Urinary bladder (tissue), 4 donors: ENCODE results near the gene TESK2. TPM values are rescaled to one million over a fixed set of nuclear protein-coding genes. Genes with fewer than 3 reads are reported as not detected.
"Not testable (repeated sequence)": the region's sequence is repeated elsewhere in the genome, so short reads cannot be mapped to it uniquely, and the experiment has no call there.

Experiments
- DNase-seq: peaks from one replicate; pipeline ENCODE4 v3.0.0-alpha.2; 2015; ENCODE audit errors: extremely low spot score
- H3K27ac ChIP-seq: one replicate; pipeline ENCODE4 v1.5.1; 2013; ENCODE audit warnings: low read depth, mild to moderate bottlenecking, moderate library complexity
- H3K36me3 ChIP-seq: one replicate; pipeline ENCODE4 v1.6.1; 2013; ENCODE audit warnings: mild to moderate bottlenecking, moderate library complexity; ENCODE audit not compliant: insufficient read depth
- H3K4me1 ChIP-seq: one replicate; pipeline ENCODE4 v1.6.1; 2013; ENCODE audit warnings: mild to moderate bottlenecking, moderate library complexity; ENCODE audit not compliant: insufficient read depth
- H3K4me3 ChIP-seq: one replicate; pipeline ENCODE4 v1.5.1; 2013; ENCODE audit warnings: low read depth, low read length
- WGBS: extraction: QIAGEN DNeasy Blood & Tissue Kit; methylation state at CpG from one replicate; pipeline ENCODE4 v1.1.7; 2013; 5-methylcytosine and 5-hydroxymethylcytosine counted together
- polyA plus RNA-seq: library from polyadenylated mRNA; stranded (reverse); fragments of 200-250 nt; gene quantifications from one replicate; pipeline ENCODE4 v1.2.3, GENCODE V29; 2013
- total RNA-seq: library from RNA; depleted of rRNA; stranded (reverse); fragments of >200 nt; gene quantifications from one replicate; pipeline ENCODE4 v1.2.3, GENCODE V29; 2014
- donor health status: healthy with polysubstance abuse.
- donor health status: healthy.

TESK2 gene
- total and polyA plus RNA-seq, 2 donors: 3.2 to 5.7 TPM

- Histone ChIP-seq H3K4me3 (no peak overlapping the region), H3K4me1 (no peaks in the 10 kb centered on the region), H3K27ac (no peak overlapping the region), H3K36me3 (no peaks in the 10 kb centered on the region)
- no peak for DNase-seq
- WGBS: 92% methylated on average over 6 of the region's 6 CpGs
Observed at GRCh38 chr1:45379524-45379923, 111.4 kb downstream of the TESK2 start.

- no peak overlapping the region for H3K4me3 ChIP-seq
- H3K36me3 ChIP-seq: no peaks in the 10 kb centered on the region
- peaks cover 1% of the 10 kb centered on the region for H3K4me1 ChIP-seq
- DNase-seq: no peak
- H3K27ac ChIP-seq: no peak overlapping the region
Observed at GRCh38 chr1:45378184-45378583, 112.8 kb downstream of the TESK2 start.

- Histone ChIP-seq H3K4me1 (peaks cover 1% of the 10 kb centered on the region), H3K27ac (no peak overlapping the region), H3K36me3 (no peaks in the 10 kb centered on the region), H3K4me3 (no peak overlapping the region)
- no peak for DNase-seq
- 49% methylated on average over 3 of the region's 3 CpGs for WGBS
Observed at GRCh38 chr1:45375104-45376090, 115.6 kb downstream of the TESK2 start.

- no peak for DNase-seq
- Histone ChIP-seq H3K4me1 (peaks cover 1% of the 10 kb centered on the region), H3K4me3 (no peak overlapping the region), H3K36me3 (no peaks in the 10 kb centered on the region), H3K27ac (no peak overlapping the region)
Observed at GRCh38 chr1:45373573-45373972, 117.4 kb downstream of the TESK2 start.

- no peak for DNase-seq
- H3K36me3 ChIP-seq: no peaks in the 10 kb centered on the region
Observed at GRCh38 chr1:45370575-45370974, 120.4 kb downstream of the TESK2 start.

GRCh38 chr1:45365051-45365450 is 125.9 kb downstream of the TESK2 start:
- H3K4me1 ChIP-seq: no peaks in the 10 kb centered on the region
- no peak overlapping the region for H3K4me3 ChIP-seq
- H3K36me3 ChIP-seq: no peaks in the 10 kb centered on the region
- WGBS: 88% methylated on average over 6 of the region's 6 CpGs
- DNase-seq: no peak
- H3K27ac ChIP-seq: no peak overlapping the region

More at GRCh38 chr1:45370575-45370974, 120.4 kb downstream of the TESK2 start:
- no peak overlapping the region for H3K4me3 ChIP-seq
- no peak overlapping the region for H3K27ac ChIP-seq
- H3K4me1 ChIP-seq: peaks cover 1% of the 10 kb centered on the region

- Histone ChIP-seq H3K36me3 (no peaks in the 10 kb centered on the region), H3K27ac (no peak overlapping the region), H3K4me3 (no peak overlapping the region), H3K4me1 (no peaks in the 10 kb centered on the region)
- 85% methylated on average over 2 of the region's 2 CpGs for WGBS
- DNase-seq: no peak
Observed at GRCh38 chr1:45364294-45364693, 126.7 kb downstream of the TESK2 start.

- WGBS: 45% methylated on average over 7 of the region's 7 CpGs
- H3K4me3 ChIP-seq, H3K36me3 ChIP-seq, DNase-seq, H3K27ac ChIP-seq, H3K4me1 ChIP-seq: not testable (repeated sequence)
Observed at GRCh38 chr1:45360981-45361380, 130.0 kb downstream of the TESK2 start.

- H3K36me3 ChIP-seq: no peaks in the 10 kb centered on the region
- no peak overlapping the region for H3K4me3 ChIP-seq
- H3K4me1 ChIP-seq: no peaks in the 10 kb centered on the region
- 14% methylated on average over 7 of the region's 7 CpGs for WGBS
- no peak overlapping the region for H3K27ac ChIP-seq
- peak; percentile 45 for DNase-seq
Observed at GRCh38 chr1:45359882-45360513, 131.0 kb downstream of the TESK2 start.

GRCh38 chr1:45356186-45356585 is 134.8 kb downstream of the TESK2 start:
- 66% methylated on average over 4 of the region's 4 CpGs for WGBS
- no peaks in the 10 kb centered on the region for H3K4me1 ChIP-seq
- H3K36me3 ChIP-seq: no peaks in the 10 kb centered on the region
- no peak for DNase-seq
- no peak overlapping the region for H3K4me3 ChIP-seq
- no peak overlapping the region for H3K27ac ChIP-seq

GRCh38 chr1:45355683-45356082 is 135.3 kb downstream of the TESK2 start:
- Histone ChIP-seq H3K36me3 (no peaks in the 10 kb centered on the region), H3K27ac (no peak overlapping the region), H3K4me1 (no peaks in the 10 kb centered on the region), H3K4me3 (no peak overlapping the region)
- DNase-seq: no peak
- WGBS: 59% methylated on average over 2 of the region's 2 CpGs

- Histone ChIP-seq H3K4me3 (no peak overlapping the region), H3K27ac (no peak overlapping the region), H3K4me1 (no peaks in the 10 kb centered on the region), H3K36me3 (no peaks in the 10 kb centered on the region)
- WGBS: 90% methylated on average over 4 of the region's 4 CpGs
- DNase-seq: no peak
Observed at GRCh38 chr1:45354838-45355237, 136.1 kb downstream of the TESK2 start.

GRCh38 chr1:45353685-45354084 is 137.3 kb downstream of the TESK2 start:
- Histone ChIP-seq H3K27ac (no peak overlapping the region), H3K36me3 (no peaks in the 10 kb centered on the region), H3K4me3 (no peak overlapping the region), H3K4me1 (no peaks in the 10 kb centered on the region)
- WGBS: 78% methylated on average over 2 of the region's 2 CpGs
- no peak for DNase-seq

GRCh38 chr1:45351508-45351907 is 139.5 kb downstream of the TESK2 start:
- Histone ChIP-seq H3K4me3 (no peak overlapping the region), H3K27ac (no peak overlapping the region), H3K4me1 (no peaks in the 10 kb centered on the region), H3K36me3 (no peaks in the 10 kb centered on the region)
- WGBS: 88% methylated on average over 5 of the region's 5 CpGs
- no peak for DNase-seq
